Kidney epithelial cell (primary cell): ENCODE results near the gene COQ5. TPM values are rescaled to one million over a fixed set of nuclear protein-coding genes. Genes with fewer than 3 reads are reported as not detected.

ENCODE experiments used
- DNase-seq: peaks from one replicate; pipeline ENCODE4 v3.0.0-alpha.2; 2010; ENCODE audit warnings: low read depth
- H3K27me3 ChIP-seq: 2 replicates; pipeline ENCODE4 v1.6.0; 2011; ENCODE audit warnings: low read length; ENCODE audit not compliant: control insufficient read depth, insufficient read depth
- H3K36me3 ChIP-seq: 2 replicates; pipeline ENCODE4 v1.5.1; 2011; ENCODE audit warnings: low read length; ENCODE audit not compliant: control insufficient read depth, insufficient read depth
- H3K4me3 ChIP-seq: 2 replicates; pipeline ENCODE4 v1.5.1; 2011; ENCODE audit warnings: low read depth, mild to moderate bottlenecking, control low read depth, low read length
- total RNA-seq: library from RNA; depleted of rRNA; stranded (reverse); fragments of >200 nt; gene quantifications from 2 replicates; pipeline ENCODE4 v1.2.3, GENCODE V29; 2015
- TF ChIP-seq, protein P1 (sequence below): IDR thresholded peaks from 2 replicates; pipeline ENCODE4 v1.5.1; 2011; ENCODE audit warnings: mild to moderate bottlenecking, moderate library complexity, low read length, control low read depth, inconsistent platforms; ENCODE audit not compliant: insufficient read depth, poor library complexity, severe bottlenecking

Gene COQ5
- total RNA-seq, 1 donor from 2014 or later: 30.6 TPM

GRCh38 chr12:120473807-120474615 is 54.9 kb downstream of the COQ5 start:
- Histone ChIP-seq H3K4me3 (no peak overlapping the region), H3K36me3 (no peaks in the 10 kb centered on the region), H3K27me3 (no peaks in the 10 kb centered on the region)
- DNase-seq: no peak
- TF ChIP-seq, protein P1, sequence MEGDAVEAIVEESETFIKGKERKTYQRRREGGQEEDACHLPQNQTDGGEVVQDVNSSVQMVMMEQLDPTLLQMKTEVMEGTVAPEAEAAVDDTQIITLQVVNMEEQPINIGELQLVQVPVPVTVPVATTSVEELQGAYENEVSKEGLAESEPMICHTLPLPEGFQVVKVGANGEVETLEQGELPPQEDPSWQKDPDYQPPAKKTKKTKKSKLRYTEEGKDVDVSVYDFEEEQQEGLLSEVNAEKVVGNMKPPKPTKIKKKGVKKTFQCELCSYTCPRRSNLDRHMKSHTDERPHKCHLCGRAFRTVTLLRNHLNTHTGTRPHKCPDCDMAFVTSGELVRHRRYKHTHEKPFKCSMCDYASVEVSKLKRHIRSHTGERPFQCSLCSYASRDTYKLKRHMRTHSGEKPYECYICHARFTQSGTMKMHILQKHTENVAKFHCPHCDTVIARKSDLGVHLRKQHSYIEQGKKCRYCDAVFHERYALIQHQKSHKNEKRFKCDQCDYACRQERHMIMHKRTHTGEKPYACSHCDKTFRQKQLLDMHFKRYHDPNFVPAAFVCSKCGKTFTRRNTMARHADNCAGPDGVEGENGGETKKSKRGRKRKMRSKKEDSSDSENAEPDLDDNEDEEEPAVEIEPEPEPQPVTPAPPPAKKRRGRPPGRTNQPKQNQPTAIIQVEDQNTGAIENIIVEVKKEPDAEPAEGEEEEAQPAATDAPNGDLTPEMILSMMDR: no peak

DNA sequence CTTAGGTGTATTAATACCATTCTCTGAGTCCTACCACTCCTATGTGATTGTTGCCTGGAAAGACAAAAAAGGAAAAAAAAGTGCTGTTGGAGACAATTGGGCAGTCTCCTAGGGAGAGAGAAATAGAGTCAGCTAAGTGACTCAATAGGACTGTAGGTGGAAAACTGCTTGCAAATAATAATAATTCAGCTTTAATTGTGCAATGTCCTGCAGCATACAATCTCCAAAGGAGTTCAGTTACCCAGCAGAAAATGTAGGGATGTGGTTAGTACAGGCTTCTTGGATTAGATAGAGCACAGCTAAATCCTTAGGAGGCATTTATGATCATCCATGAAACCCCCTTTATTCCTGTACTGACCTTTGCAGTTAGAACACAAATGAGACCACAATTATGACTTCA is 56.4 kb downstream of the COQ5 start:
- DNase-seq: no peak
- Histone ChIP-seq H3K36me3 (no peaks in the 10 kb centered on the region), H3K4me3 (no peak overlapping the region), H3K27me3 (no peaks in the 10 kb centered on the region)
- TF ChIP-seq, protein P1: no peak

GRCh38 chr12:120470150-120470784 is 58.7 kb downstream of the COQ5 start:
- Histone ChIP-seq H3K36me3 (no peaks in the 10 kb centered on the region), H3K4me3 (peak overlapping the region; percentile 99), H3K27me3 (no peaks in the 10 kb centered on the region)
- DNase-seq: no peak
- TF ChIP-seq, protein P1: no peak

DNA sequence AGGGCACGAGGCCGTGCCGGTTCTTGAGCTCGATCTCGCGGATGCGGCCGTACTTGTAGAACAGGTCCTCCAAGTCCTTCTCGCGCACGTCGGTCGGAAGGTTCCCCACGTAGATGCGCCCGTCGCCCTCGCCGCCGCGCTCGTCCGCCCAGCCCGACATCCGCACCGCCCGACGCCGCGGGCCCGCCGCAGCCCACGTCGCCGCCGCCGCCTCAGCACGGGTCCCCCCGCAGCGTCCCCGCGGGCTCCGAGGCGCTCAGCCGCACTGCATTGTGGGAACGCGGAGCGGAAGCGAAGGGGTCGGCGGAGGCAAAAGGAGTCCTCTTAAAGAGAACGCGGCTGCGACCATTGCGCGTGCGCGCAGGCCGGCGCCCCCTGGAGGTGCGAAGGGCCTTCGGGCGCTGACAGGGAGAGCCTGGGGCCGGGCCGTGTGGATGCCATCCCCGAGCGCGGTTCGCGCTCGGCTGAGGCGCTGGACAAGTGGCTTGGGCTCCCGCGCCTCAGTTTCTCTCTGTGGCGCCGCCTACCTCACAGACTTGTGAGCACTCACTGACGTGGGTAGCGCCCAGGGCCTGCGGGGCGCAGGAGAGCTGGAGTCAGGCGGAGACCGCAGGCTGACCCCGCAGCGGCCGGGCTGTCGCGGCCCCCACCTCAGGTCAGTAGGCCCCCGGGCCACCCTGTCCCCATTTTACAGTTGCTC is 59.4 kb downstream of the COQ5 start, which contains the start of gene SRSF9:
SRSF9 (minus strand) TSS at position 299 of the 700 bp plus-strand sequence; CDS start at position 160, 139 bp downstream.
- TF ChIP-seq, protein P1: peak; percentile 88
- H3K27me3 ChIP-seq: no peaks in the 10 kb centered on the region
- H3K36me3 ChIP-seq: no peaks in the 10 kb centered on the region
- peak; percentile 83 for DNase-seq
- peak within 1 kb of the TSS; percentile 99 for H3K4me3 ChIP-seq

- TF ChIP-seq, protein P1: peak; percentile 26
- DNase-seq: no peak
- Histone ChIP-seq H3K27me3 (no peaks in the 10 kb centered on the region), H3K36me3 (peaks cover under 1% of the 10 kb centered on the region), H3K4me3 (peak overlapping the region; percentile 99)
Observed at GRCh38 chr12:120468821-120469449, 60.0 kb downstream of the COQ5 start.
